Neural cell (in vitro differentiated cells): ENCODE data around the gene MICAL2. TPM values are rescaled to one million over a fixed set of nuclear protein-coding genes. Genes with fewer than 3 reads are reported as not detected.

Experiments used
- H2AFZ ChIP-seq: fragments of 200-600, 300-800 bp; sonication (generic), shearing (Covaris generic); 2 replicates; pipeline ENCODE4 v1.6.0; 2014; ENCODE audit warnings: low read depth, mild to moderate bottlenecking, antibody characterized with exemption, low read length, moderate library complexity
- H3F3A ChIP-seq: fragments of 200-600 bp; shearing (Covaris generic); 2 replicates; pipeline ENCODE4 v1.6.1; 2016; ENCODE audit warnings: mild to moderate bottlenecking, moderate library complexity, mixed read lengths, antibody characterized with exemption, low read length; ENCODE audit not compliant: insufficient read depth, poor library complexity, severe bottlenecking
- H3K27ac ChIP-seq: fragments of 200-600, 300-800 bp; sonication (generic), shearing (Covaris generic); 2 replicates; pipeline ENCODE4 v1.5.1; 2014; ENCODE audit warnings: mild to moderate bottlenecking, low read length, moderate library complexity
- H3K27me3 ChIP-seq: fragments of 300-800, 200-600 bp; sonication (generic), shearing (Covaris generic); 2 replicates; pipeline ENCODE4 v1.6.0; 2014; ENCODE audit warnings: mild to moderate bottlenecking, low read depth, low read length, moderate library complexity; ENCODE audit not compliant: insufficient read depth
- H3K36me3 ChIP-seq: fragments of 300-800, 200-600 bp; sonication (generic), shearing (Covaris generic); 2 replicates; pipeline ENCODE4 v1.5.1; 2014; ENCODE audit warnings: mild to moderate bottlenecking, antibody characterized with exemption, low read length, moderate library complexity; ENCODE audit not compliant: insufficient read depth
- H3K4me2 ChIP-seq: fragments of 300-800, 200-600 bp; sonication (generic), shearing (Covaris generic); 2 replicates; pipeline ENCODE4 v1.6.0; 2014; ENCODE audit warnings: mild to moderate bottlenecking, low read length
- H3K4me3 ChIP-seq: fragments of 300-800, 200-600 bp; sonication (generic), shearing (Covaris generic); 2 replicates; pipeline ENCODE4 v1.5.1; 2014; ENCODE audit warnings: mild to moderate bottlenecking, low read length, moderate library complexity
- H3K79me2 ChIP-seq: fragments of 200-600 bp; shearing (Covaris generic); replicated peaks from 2 replicates; pipeline ENCODE4 v1.6.0; 2014; ENCODE audit warnings: mild to moderate bottlenecking, low read length, moderate library complexity; ENCODE audit not compliant: insufficient read depth
- H3K9ac ChIP-seq: fragments of 300-800, 200-600 bp; sonication (generic), shearing (Covaris generic); 2 replicates; pipeline ENCODE4 v1.6.1; 2016; ENCODE audit warnings: mild to moderate bottlenecking, low read length, mixed read lengths
- H3K9me2 ChIP-seq: fragments of 200-600 bp; shearing (Covaris generic); 2 replicates; pipeline ENCODE4 v1.6.1; 2016; ENCODE audit warnings: mild to moderate bottlenecking, low read length, mixed read lengths; ENCODE audit not compliant: insufficient read depth
- H3K9me3 ChIP-seq: fragments of 200-600, 300-800 bp; sonication (generic), shearing (Covaris generic); 2 replicates; pipeline ENCODE4 v1.6.1; 2016; ENCODE audit warnings: mild to moderate bottlenecking, mixed run types, low read length, moderate library complexity, mixed read lengths
- H4K20me1 ChIP-seq: fragments of 200-600 bp; shearing (Covaris generic); 2 replicates; pipeline ENCODE4 v1.6.1; 2016; ENCODE audit warnings: mild to moderate bottlenecking, mixed run types; ENCODE audit not compliant: insufficient read depth
- CTCF ChIP-seq: fragments of 450-650 bp; IDR thresholded peaks from 2 replicates; pipeline ENCODE4 v1.5.1; 2014; ENCODE audit warnings: antibody characterized with exemption, mild to moderate bottlenecking, moderate library complexity; ENCODE audit not compliant: poor library complexity, severe bottlenecking
- EP300 ChIP-seq: fragments of 450-650 bp; conservative IDR thresholded peaks from 2 replicates; pipeline ENCODE4 v1.6.1; 2014; ENCODE audit warnings: antibody characterized with exemption, mild to moderate bottlenecking, moderate library complexity; ENCODE audit not compliant: poor library complexity, severe bottlenecking
- EZH2 ChIP-seq: fragments of 200-600, 300-800 bp; shearing (Covaris generic), sonication (generic); IDR thresholded peaks from 2 replicates; pipeline ENCODE4 v1.6.1; 2014; ENCODE audit warnings: antibody characterized with exemption, low read length, borderline replicate concordance, mild to moderate bottlenecking; ENCODE audit not compliant: insufficient read depth, poor library complexity, severe bottlenecking
- MXI1 ChIP-seq: fragments of 450-650 bp; conservative IDR thresholded peaks from 2 replicates; pipeline ENCODE4 v1.6.1; 2014; ENCODE audit warnings: antibody characterized with exemption, mild to moderate bottlenecking; ENCODE audit not compliant: poor library complexity, severe bottlenecking
- POLR2AphosphoS5 ChIP-seq: IDR thresholded peaks from 2 replicates; pipeline ENCODE4 v1.6.1; 2012
- RAD21 ChIP-seq: fragments of 450-650 bp; conservative IDR thresholded peaks from 2 replicates; pipeline ENCODE4 v1.6.1; 2014; ENCODE audit warnings: antibody characterized with exemption, mild to moderate bottlenecking, moderate library complexity
- REST ChIP-seq: IDR thresholded peaks from 2 replicates; pipeline ENCODE4 v1.6.1; 2012; ENCODE audit warnings: borderline replicate concordance
- SMC3 ChIP-seq: fragments of 450-650 bp; conservative IDR thresholded peaks from 2 replicates; pipeline ENCODE4 v1.6.1; 2014; ENCODE audit warnings: antibody characterized with exemption, mild to moderate bottlenecking, moderate library complexity; ENCODE audit not compliant: poor library complexity
- TAF1 ChIP-seq: IDR thresholded peaks from 2 replicates; pipeline ENCODE4 v1.6.1; 2012; ENCODE audit warnings: low read depth
- polyA plus RNA-seq: library from polyadenylated mRNA; depleted of rRNA; stranded (reverse); fragments of >200 nt; gene quantifications from 2 replicates; pipeline ENCODE4 v1.2.3, GENCODE V29; 2014

Gene MICAL2
- polyA plus RNA-seq, 1 donor from 2014 or later, result 2.2 TPM

GRCh38 chr11:12143461-12144258 lies 33.3 kb downstream of the MICAL2 start:
- Histone ChIP-seq H3K9me2 (no peaks in the 10 kb centered on the region), H3K79me2 (no peaks in the 10 kb centered on the region), H3F3A (no peaks in the 10 kb centered on the region), H3K9me3 (no peaks in the 10 kb centered on the region), H3K36me3 (no peaks in the 10 kb centered on the region), H4K20me1 (no peaks in the 10 kb centered on the region), H3K27ac (no peak overlapping the region), H2AFZ (no peak overlapping the region), H3K9ac (no peak overlapping the region), H3K4me3 (no peak overlapping the region), H3K27me3 (no peaks in the 10 kb centered on the region), H3K4me2 (no peak overlapping the region)
- TF ChIP-seq CTCF (no peak), SMC3 (no peak), RAD21 (no peak), REST (no peak), POLR2AphosphoS5 (no peak), TAF1 (no peak), EZH2 (no peak), EP300 (no peak), MXI1 (no peak)

- Histone ChIP-seq H3K27ac (no peak overlapping the region), H3K4me2 (no peak overlapping the region)
- no peak for TF ChIP-seq SMC3
- TF ChIP-seq EP300, result no peak
- TF ChIP-seq RAD21, result no peak
- no peak for TF ChIP-seq POLR2AphosphoS5
- TF ChIP-seq EZH2, result no peak
- no peak for TF ChIP-seq REST
- TF ChIP-seq TAF1, result no peak
- no peak for TF ChIP-seq MXI1
- TF ChIP-seq CTCF, result no peak
These were observed 34.2 kb downstream of the MICAL2 start for GRCh38 chr11:12144330-12145174.

More at GRCh38 chr11:12144330-12145174, 34.2 kb downstream of the MICAL2 start:
- Histone ChIP-seq H3K36me3 (no peaks in the 10 kb centered on the region), H3F3A (no peaks in the 10 kb centered on the region), H3K9ac (no peak overlapping the region), H2AFZ (no peak overlapping the region), H3K4me3 (no peak overlapping the region), H4K20me1 (no peaks in the 10 kb centered on the region), H3K9me2 (no peaks in the 10 kb centered on the region), H3K79me2 (no peaks in the 10 kb centered on the region), H3K27me3 (no peaks in the 10 kb centered on the region), H3K9me3 (no peaks in the 10 kb centered on the region)
